Measurements from ENCODE around the gene DSE.

DNA sequence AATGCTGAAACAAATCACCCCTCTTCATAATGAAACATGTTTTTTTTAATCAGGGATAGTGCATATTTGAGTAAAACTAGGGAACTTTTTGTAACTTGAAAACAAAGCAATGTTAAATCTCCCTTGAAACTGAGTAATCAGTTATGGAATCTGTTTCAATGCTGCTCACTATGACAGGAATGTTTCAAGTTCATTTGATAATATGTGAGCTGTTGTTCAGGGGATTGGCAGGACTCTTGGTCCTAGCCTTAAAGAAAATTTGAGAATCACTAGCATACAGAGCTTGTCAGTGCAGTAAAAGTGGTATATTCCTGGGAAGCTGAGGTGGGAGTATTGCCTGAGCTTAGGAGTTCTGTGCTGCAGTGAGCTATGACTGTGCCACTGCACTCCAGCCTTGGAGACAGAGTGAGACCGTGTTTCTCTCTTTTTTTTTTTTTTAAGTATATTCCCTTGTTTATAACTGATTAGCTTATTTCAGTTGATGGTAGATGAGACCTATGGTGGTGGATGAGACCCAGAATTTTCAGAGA, 68.8 kb downstream of the DSE start:
- TF ChIP-seq, protein P1, sequence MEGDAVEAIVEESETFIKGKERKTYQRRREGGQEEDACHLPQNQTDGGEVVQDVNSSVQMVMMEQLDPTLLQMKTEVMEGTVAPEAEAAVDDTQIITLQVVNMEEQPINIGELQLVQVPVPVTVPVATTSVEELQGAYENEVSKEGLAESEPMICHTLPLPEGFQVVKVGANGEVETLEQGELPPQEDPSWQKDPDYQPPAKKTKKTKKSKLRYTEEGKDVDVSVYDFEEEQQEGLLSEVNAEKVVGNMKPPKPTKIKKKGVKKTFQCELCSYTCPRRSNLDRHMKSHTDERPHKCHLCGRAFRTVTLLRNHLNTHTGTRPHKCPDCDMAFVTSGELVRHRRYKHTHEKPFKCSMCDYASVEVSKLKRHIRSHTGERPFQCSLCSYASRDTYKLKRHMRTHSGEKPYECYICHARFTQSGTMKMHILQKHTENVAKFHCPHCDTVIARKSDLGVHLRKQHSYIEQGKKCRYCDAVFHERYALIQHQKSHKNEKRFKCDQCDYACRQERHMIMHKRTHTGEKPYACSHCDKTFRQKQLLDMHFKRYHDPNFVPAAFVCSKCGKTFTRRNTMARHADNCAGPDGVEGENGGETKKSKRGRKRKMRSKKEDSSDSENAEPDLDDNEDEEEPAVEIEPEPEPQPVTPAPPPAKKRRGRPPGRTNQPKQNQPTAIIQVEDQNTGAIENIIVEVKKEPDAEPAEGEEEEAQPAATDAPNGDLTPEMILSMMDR (IDR thresholded peaks at IDR 0.05) = no peak
- no peak for TF ChIP-seq POLR2A (IDR thresholded peaks at IDR 0.05)
